Endothelial cell of umbilical vein (primary cell): Measurements from ENCODE around the gene STARD5. TPM values are rescaled to one million over a fixed set of nuclear protein-coding genes. Genes with fewer than 3 reads are reported as not detected.

Experiments used
- BruUV-seq: library from RNA; stranded (reverse); fragments of 400-500 nt; replicated peaks from 2 replicates; lab custom pipeline; 2021; lab: Mats Ljungman, UMichigan
- CTCF ChIA-PET: fragments of 300-600, 350-600 bp; sonication (Branson Sonifier 250); formaldehyde crosslinking; loops from one replicate; lab custom pipeline; 2021; ENCODE audit warnings: antibody characterized with exemption, inconsistent platforms; lab: Charles Lee
- POLR2A ChIA-PET: fragments of 300-600, 350-600 bp; sonication (Branson Sonifier 250); formaldehyde crosslinking; loops from one replicate; lab custom pipeline; 2021; ENCODE audit warnings: antibody characterized with exemption, inconsistent platforms; lab: Charles Lee
- DNase-seq: peaks from one replicate; pipeline ENCODE4 v3.0.0-alpha.2; 2011; ENCODE audit warnings: low read depth, low spot score
- FAIRE-seq: peaks from 2 replicates; lab custom pipeline; 2011; peaks lifted over from hg19 to GRCh38; lab: Jason Lieb, UNC
- H2AFZ ChIP-seq: 2 replicates; pipeline ENCODE4 v1.6.0; 2012; ENCODE audit warnings: low read depth, low read length, control low read depth, inconsistent platforms
- H3K27ac ChIP-seq: 2 replicates; pipeline ENCODE4 v1.5.1; 2011; ENCODE audit warnings: low read depth, mild to moderate bottlenecking, control low read depth, low read length, moderate library complexity; ENCODE audit not compliant: insufficient read depth
- H3K27me3 ChIP-seq, 2 experiments: 2 replicates each; pipeline versions ENCODE4 v1.6.0 to v1.6.1; 2011; ENCODE audit warnings: low read length in 2 of 2, mixed read lengths in 1 of 2; ENCODE audit not compliant: control insufficient read depth in 2 of 2, insufficient read depth in 2 of 2
- H3K36me3 ChIP-seq, 2 experiments: 2 replicates in 1 of 2; 3 replicates in 1 of 2; pipeline ENCODE4 v1.5.1; 2011; ENCODE audit warnings: low read length in 2 of 2, mild to moderate bottlenecking in 1 of 2, moderate library complexity in 1 of 2; ENCODE audit not compliant: control insufficient read depth in 2 of 2, insufficient read depth in 2 of 2; ENCODE audit errors: extremely low read depth in 1 of 2
- H3K4me1 ChIP-seq: 3 replicates; pipeline ENCODE4 v1.5.1; 2011; ENCODE audit warnings: mild to moderate bottlenecking, low read length; ENCODE audit not compliant: control insufficient read depth, insufficient read depth; ENCODE audit errors: extremely low read depth
- H3K4me2 ChIP-seq: 2 replicates; pipeline ENCODE4 v1.6.1; 2011; ENCODE audit warnings: low read length, control low read depth, mixed read lengths; ENCODE audit not compliant: insufficient read depth
- H3K4me3 ChIP-seq, 3 experiments: fragments of 200-600 bp in 1 of 3; sonication (generic), shearing (Covaris generic) in 1 of 3; replicated peaks in 1 of 3; 2 replicates each; pipeline ENCODE4 v1.5.1; 2011 to 2016; ENCODE audit warnings: control low read depth in 3 of 3, low read length in 3 of 3, mild to moderate bottlenecking in 2 of 3, inconsistent platforms in 1 of 3, low read depth in 1 of 3, moderate library complexity in 1 of 3; ENCODE audit not compliant: insufficient read depth in 1 of 3
- H3K79me2 ChIP-seq: 2 replicates; pipeline ENCODE4 v1.6.0; 2012; ENCODE audit warnings: low read length, inconsistent platforms; ENCODE audit not compliant: control insufficient read depth, insufficient read depth
- H3K9ac ChIP-seq: replicated peaks from 2 replicates; pipeline ENCODE3; 2011; ENCODE audit warnings: low read length, control low read depth; ENCODE audit not compliant: insufficient read depth; ENCODE audit errors: extremely low read depth
- H3K9me1 ChIP-seq: replicated peaks from 3 replicates; pipeline ENCODE4 v1.6.0; 2011; ENCODE audit warnings: mild to moderate bottlenecking, low read length; ENCODE audit not compliant: control insufficient read depth, insufficient read depth; ENCODE audit errors: extremely low read depth
- H3K9me3 ChIP-seq: replicated peaks from 2 replicates; pipeline ENCODE4 v1.5.1; 2012; ENCODE audit warnings: low read length, inconsistent platforms; ENCODE audit not compliant: control insufficient read depth, insufficient read depth
- H4K20me1 ChIP-seq: replicated peaks from 2 replicates; pipeline ENCODE3; 2011; ENCODE audit warnings: mild to moderate bottlenecking, low read length; ENCODE audit not compliant: control insufficient read depth, insufficient read depth; ENCODE audit errors: extremely low read depth
- EZH2 ChIP-seq: IDR thresholded peaks from 2 replicates; pipeline ENCODE4 v1.6.1; 2012; ENCODE audit warnings: borderline replicate concordance, low read depth, mild to moderate bottlenecking, moderate library complexity, low read length, inconsistent platforms; ENCODE audit not compliant: severe bottlenecking
- GATA2 ChIP-seq: IDR thresholded peaks from 2 replicates; pipeline ENCODE4 v1.7.0; 2011; ENCODE audit warnings: low read depth, mild to moderate bottlenecking, moderate library complexity, mixed read lengths, low read length; ENCODE audit not compliant: insufficient read length, insufficient read depth
- MAX ChIP-seq: IDR thresholded peaks from 2 replicates; pipeline ENCODE4 v1.6.1; 2011; ENCODE audit not compliant: insufficient read depth, insufficient read length
- POLR2AphosphoS5 ChIP-seq: IDR thresholded peaks from 2 replicates; pipeline ENCODE4 v1.6.1; 2012; ENCODE audit warnings: low read depth, mild to moderate bottlenecking, control low read depth, low read length, moderate library complexity; ENCODE audit not compliant: insufficient read depth
- dilution Hi-C: fragments of 300-500 bp; cut with MboI; formaldehyde crosslinking; loops from one replicate; pipeline ENCODE4 v1.15.0; 2019; ENCODE audit warnings: low sequenced_read_pairs; ENCODE audit not compliant: extremely low pct_ligation_motif_present
- intact Hi-C: fragments of 100-400 bp; cut with micrococcal nuclease; formaldehyde crosslinking; loops from one replicate; pipeline ENCODE4 v1.10.0; 2022
- polyA plus RNA-seq, 4 experiments: library from polyadenylated mRNA; depleted of rRNA in 3 of 4; stranded (reverse) in 3 of 4; unstranded in 1 of 4; fragments of >200 nt; gene quantifications; 2 replicates each; pipeline versions ENCODE4 v1.2.1 to v1.2.3, GENCODE V29; 2011 to 2012; ENCODE audit warnings: missing spikeins in 1 of 4
- total RNA-seq: library from RNA; stranded (reverse); gene quantifications from 2 replicates; pipeline ENCODE4 v1.2.3, GENCODE V29; 2021
- TF ChIP-seq, protein P1 (sequence below), 2 donors: IDR thresholded peaks; 1 replicate in 1 of 2; 2 replicates in 1 of 2; pipeline ENCODE4 v1.5.1; 2011; ENCODE audit warnings: low read length in 2 of 2, mild to moderate bottlenecking in 2 of 2, moderate library complexity in 2 of 2, control low read depth in 1 of 2, inconsistent platforms in 1 of 2, low read depth in 1 of 2; ENCODE audit not compliant: insufficient read depth in 1 of 2; ENCODE audit errors: extremely low read depth in 1 of 2

The STARD5 gene
- total and polyA plus RNA-seq, 2 donors (not counting 3 experiments of a cell fraction or from before 2014, with no cell fraction given): 2.2 to 3.0 TPM

DNA sequence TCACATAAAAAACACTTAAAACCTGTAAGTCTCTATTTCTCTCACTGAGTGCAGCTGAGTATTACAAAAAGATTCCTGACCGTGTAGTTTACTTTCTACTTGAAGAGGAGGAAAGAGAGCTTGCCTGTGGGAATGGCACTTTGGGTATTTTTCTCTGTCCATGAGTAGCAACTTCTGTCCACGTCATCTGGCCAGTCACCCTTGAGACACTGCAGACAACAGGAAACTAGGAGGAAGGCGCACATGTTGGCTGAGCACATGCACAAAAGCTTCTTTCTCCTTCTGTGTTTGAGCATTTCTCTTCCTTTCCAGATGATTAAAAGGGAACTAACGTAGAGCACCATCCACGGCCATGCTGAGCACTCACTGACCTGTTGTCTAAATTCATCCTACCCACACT lies 19.7 kb downstream of the STARD5 start:
- intact Hi-C loops: no loop called here
- CTCF ChIA-PET: interaction anchor here (1.8 kb wide), 1 partner anchor 38 kb away, joined by 5 read pairs; no protein-coding TSS in a partner anchor

More for the DNA sequence above, 19.7 kb downstream of the STARD5 start:
- dilution Hi-C loops: no loop called here
- DNase-seq: no peak
- H3K27ac ChIP-seq: no peak overlapping the region
- H3K4me1 ChIP-seq: no peaks in the 10 kb centered on the region
- POLR2A ChIA-PET: no interaction called here
- no peak overlapping the region for H3K4me3 ChIP-seq
- no peaks in the 10 kb centered on the region for H3K79me2 ChIP-seq
- no peaks in the 10 kb centered on the region for H3K27me3 ChIP-seq
- no peak overlapping the region for H2AFZ ChIP-seq
- no peaks in the 10 kb centered on the region for H3K9me1 ChIP-seq
- H3K9ac ChIP-seq: no peak overlapping the region
- no peak overlapping the region for H3K4me2 ChIP-seq
- H3K36me3 ChIP-seq: no peaks in the 10 kb centered on the region
- H3K9me3 ChIP-seq: no peaks in the 10 kb centered on the region
- BruUV-seq: no TSS peak
- TF ChIP-seq, protein P1, sequence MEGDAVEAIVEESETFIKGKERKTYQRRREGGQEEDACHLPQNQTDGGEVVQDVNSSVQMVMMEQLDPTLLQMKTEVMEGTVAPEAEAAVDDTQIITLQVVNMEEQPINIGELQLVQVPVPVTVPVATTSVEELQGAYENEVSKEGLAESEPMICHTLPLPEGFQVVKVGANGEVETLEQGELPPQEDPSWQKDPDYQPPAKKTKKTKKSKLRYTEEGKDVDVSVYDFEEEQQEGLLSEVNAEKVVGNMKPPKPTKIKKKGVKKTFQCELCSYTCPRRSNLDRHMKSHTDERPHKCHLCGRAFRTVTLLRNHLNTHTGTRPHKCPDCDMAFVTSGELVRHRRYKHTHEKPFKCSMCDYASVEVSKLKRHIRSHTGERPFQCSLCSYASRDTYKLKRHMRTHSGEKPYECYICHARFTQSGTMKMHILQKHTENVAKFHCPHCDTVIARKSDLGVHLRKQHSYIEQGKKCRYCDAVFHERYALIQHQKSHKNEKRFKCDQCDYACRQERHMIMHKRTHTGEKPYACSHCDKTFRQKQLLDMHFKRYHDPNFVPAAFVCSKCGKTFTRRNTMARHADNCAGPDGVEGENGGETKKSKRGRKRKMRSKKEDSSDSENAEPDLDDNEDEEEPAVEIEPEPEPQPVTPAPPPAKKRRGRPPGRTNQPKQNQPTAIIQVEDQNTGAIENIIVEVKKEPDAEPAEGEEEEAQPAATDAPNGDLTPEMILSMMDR (IDR thresholded peaks at IDR 0.05; ENCODE audit: extremely low read depth in 1 of 2, insufficient read depth in 1 of 2, low read depth in 1 of 2, low read length in 2 of 2): no peak
- no peak for TF ChIP-seq POLR2AphosphoS5
- no peak for TF ChIP-seq GATA2
- no peak for TF ChIP-seq EZH2
- TF ChIP-seq MAX: no peak
- no peak for FAIRE-seq
- no peaks in the 10 kb centered on the region for H4K20me1 ChIP-seq
